Progenitor cell of endocrine pancreas (in vitro differentiated cells): ENCODE data around the gene EIF4E1B. TPM values are rescaled to one million over a fixed set of nuclear protein-coding genes. Genes with fewer than 3 reads are reported as not detected.
A peak's percentile ranks its signal among the peaks of the same experiment; 100 is the strongest.

Experiments
- DNase-seq: peaks from one replicate; pipeline ENCODE4 v3.0.0; 2021; ENCODE audit warnings: low spot score; ENCODE audit not compliant: unreplicated experiment
- H3K27ac Mint-ChIP-seq: 2 replicates; pipeline ENCODE4 v1.8.0; 2021; ENCODE audit warnings: mild to moderate bottlenecking, moderate library complexity, mixed read lengths
- H3K27me3 Mint-ChIP-seq: 2 replicates; pipeline ENCODE4 v1.8.0; 2021; ENCODE audit warnings: mixed read lengths
- H3K36me3 Mint-ChIP-seq: 2 replicates; pipeline ENCODE4 v1.8.0; 2022; ENCODE audit warnings: mixed read lengths; ENCODE audit not compliant: insufficient read depth
- H3K4me1 Mint-ChIP-seq: 2 replicates; pipeline ENCODE4 v1.8.0; 2021; ENCODE audit warnings: low read depth, mixed read lengths
- H3K4me3 Mint-ChIP-seq: 2 replicates; pipeline ENCODE4 v1.8.0; 2021; ENCODE audit warnings: low read depth, mild to moderate bottlenecking, moderate library complexity, mixed read lengths
- H3K9me3 Mint-ChIP-seq: 2 replicates; pipeline ENCODE4 v1.8.0; 2021; ENCODE audit warnings: low read depth, mixed read lengths
- CTCF ChIP-seq: fragments of 200-600 bp; sonication (generic); IDR thresholded peaks from one replicate; pipeline ENCODE4 v1.5.0; 2021; ENCODE audit warnings: antibody characterized with exemption, mild to moderate bottlenecking; ENCODE audit not compliant: unreplicated experiment
- total RNA-seq: library from RNA; stranded (reverse); gene quantifications from 2 replicates; pipeline ENCODE4 v1.2.1, GENCODE V29; 2021

Gene EIF4E1B
- total RNA-seq, 1 donor from 2014 or later, result not detected

GRCh38 chr5:176656467-176656990 lies 26.1 kb downstream of the EIF4E1B start:
- Mint-ChIP-seq H3K4me1 (no peaks in the 10 kb centered on the region), H3K36me3 (peaks cover 11% of the 10 kb centered on the region), H3K4me3 (no peak overlapping the region), H3K27ac (no peak overlapping the region), H3K9me3 (no peaks in the 10 kb centered on the region), H3K27me3 (peaks cover 2% of the 10 kb centered on the region)
- TF ChIP-seq CTCF, result no peak
- DNase-seq, result no peak

- Mint-ChIP-seq H3K9me3 (no peaks in the 10 kb centered on the region), H3K36me3 (peaks cover 10% of the 10 kb centered on the region), H3K27ac (no peak overlapping the region), H3K4me1 (no peaks in the 10 kb centered on the region), H3K4me3 (no peak overlapping the region), H3K27me3 (peaks cover 2% of the 10 kb centered on the region)
- DNase-seq, result peak; percentile 56
- peak; percentile 88 for TF ChIP-seq CTCF
Measured at GRCh38 chr5:176658007-176658599, 27.6 kb downstream of the EIF4E1B start.

DNA sequence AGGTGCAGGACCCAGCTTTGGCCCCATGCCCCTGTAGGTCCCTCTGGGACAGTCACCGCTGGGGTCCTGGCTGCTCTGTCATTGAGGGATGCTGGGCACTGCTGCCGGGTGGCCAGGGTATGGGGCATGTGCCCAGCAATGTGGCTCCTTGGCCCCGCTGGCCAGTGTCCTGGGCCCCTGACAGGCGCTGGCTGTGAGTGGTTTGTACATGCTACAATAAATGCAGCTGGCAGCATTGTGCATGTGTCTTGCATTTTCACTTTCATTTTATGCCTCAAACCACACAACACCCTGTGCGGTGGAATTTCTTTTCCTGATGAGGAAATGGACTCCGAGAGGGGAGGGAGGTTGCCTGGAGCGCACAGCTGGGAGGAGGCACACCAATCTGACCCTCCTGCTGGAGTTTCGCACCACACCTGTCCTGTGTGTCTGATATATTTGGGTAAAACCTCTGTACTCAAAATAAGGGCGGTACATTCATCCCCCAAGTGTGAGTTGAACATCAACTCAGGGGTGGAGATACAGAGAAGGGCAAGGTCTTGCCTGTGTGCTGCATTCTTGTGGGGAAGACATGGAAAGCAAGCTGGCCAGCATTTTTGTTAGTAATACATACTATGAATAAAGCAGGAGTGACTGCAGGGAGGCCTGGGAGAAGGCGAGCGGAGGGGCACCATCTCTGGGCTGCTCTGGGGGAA lies 28.5 kb downstream of the EIF4E1B start:
- TF ChIP-seq CTCF, result no peak
- Mint-ChIP-seq H3K27me3 (peaks cover 8% of the 10 kb centered on the region), H3K9me3 (no peaks in the 10 kb centered on the region), H3K4me3 (no peak overlapping the region), H3K4me1 (no peaks in the 10 kb centered on the region), H3K27ac (no peak overlapping the region), H3K36me3 (peaks cover 4% of the 10 kb centered on the region)
- DNase-seq, result no peak

- Mint-ChIP-seq H3K36me3 (peaks cover 4% of the 10 kb centered on the region), H3K4me3 (no peak overlapping the region), H3K27me3 (peaks cover 13% of the 10 kb centered on the region), H3K9me3 (no peaks in the 10 kb centered on the region), H3K4me1 (no peaks in the 10 kb centered on the region), H3K27ac (no peak overlapping the region)
- DNase-seq, result no peak
- no peak for TF ChIP-seq CTCF
Measured at GRCh38 chr5:176659512-176659839, 29.0 kb downstream of the EIF4E1B start.

GRCh38 chr5:176659860-176660461 lies 29.5 kb downstream of the EIF4E1B start:
- peaks cover 4% of the 10 kb centered on the region for H3K36me3 Mint-ChIP-seq

More at GRCh38 chr5:176659860-176660461, 29.5 kb downstream of the EIF4E1B start:
- Mint-ChIP-seq H3K27me3 (peaks cover 13% of the 10 kb centered on the region), H3K4me3 (no peak overlapping the region), H3K4me1 (no peaks in the 10 kb centered on the region), H3K27ac (no peak overlapping the region), H3K9me3 (no peaks in the 10 kb centered on the region)
- no peak for DNase-seq
- no peak for TF ChIP-seq CTCF
